Psoas muscle (tissue), 8 donors: ENCODE results near the gene FAR1. TPM values are rescaled to one million over a fixed set of nuclear protein-coding genes. Genes with fewer than 3 reads are reported as not detected.

Experiments
- ATAC-seq, 4 donors: fragments of 200-7000 bp; cut with Tn5 transposase; one replicate each; pipeline ENCODE4 v1.9.1; 2020; ENCODE audit warnings: moderate library complexity in 3 of 4, mild to moderate bottlenecking in 2 of 4
- DNase-seq, 2 donors: peaks; one replicate each; pipeline ENCODE4 v3.0.0-alpha.2; 2020
- H3K27ac ChIP-seq: fragments of 200-600 bp; one replicate; pipeline ENCODE4 v1.8.0; 2022
- H3K27me3 ChIP-seq, 3 donors: fragments of 200-600 bp in 1 of 3; one replicate each; pipeline versions ENCODE4 v1.6.1 to v1.8.0; 2013 to 2022; ENCODE audit warnings: low read length in 2 of 3, mild to moderate bottlenecking in 2 of 3, moderate library complexity in 1 of 3; ENCODE audit not compliant: insufficient read depth in 3 of 3
- H3K36me3 ChIP-seq, 2 donors: fragments of 200-600 bp in 1 of 2; one replicate each; pipeline versions ENCODE4 v1.6.1 to v1.8.0; 2013 to 2022; ENCODE audit warnings: low read depth in 1 of 2, mild to moderate bottlenecking in 1 of 2, moderate library complexity in 1 of 2; ENCODE audit not compliant: insufficient read depth in 1 of 2
- H3K4me1 ChIP-seq: fragments of 200-600 bp; one replicate; pipeline ENCODE4 v1.8.0; 2022
- H3K4me3 ChIP-seq: fragments of 200-600 bp; one replicate; pipeline ENCODE4 v1.8.0; 2022; ENCODE audit warnings: mild to moderate bottlenecking
- H3K9me3 ChIP-seq: fragments of 200-600 bp; one replicate; pipeline ENCODE4 v1.8.0; 2022
- CTCF ChIP-seq: fragments of 200-600 bp; IDR thresholded peaks from one replicate; pipeline ENCODE4 v1.8.0; 2022; ENCODE audit warnings: antibody characterized with exemption
- WGBS, 3 donors: extraction: QIAGEN DNeasy Blood & Tissue Kit; methylation state at CpG; one replicate each; pipeline versions ENCODE4 v1.1.6 to v1.1.7; 2013; 5-methylcytosine and 5-hydroxymethylcytosine counted together
- intact Hi-C, 2 donors: fragments of 100-400 bp; cut with DNase I; formaldehyde crosslinking; loops; one replicate each; pipeline versions ENCODE4 v1.11.0 to v1.14.2; 2022
- polyA plus RNA-seq, 3 donors: library from polyadenylated mRNA; stranded (reverse); fragments of 200-250 nt; gene quantifications; one replicate each; pipeline ENCODE4 v1.2.3, GENCODE V29; 2013
- total RNA-seq, 4 donors: library from RNA; stranded (reverse); fragmentation: NEBNext Ultra II Directional in 2 of 4; extraction: Animal tissue kit (Norgen Biotek cat#: 25700) in 2 of 4; gene quantifications; one replicate each; pipeline versions ENCODE4 v1.2.1 to v1.2.4, GENCODE V29; 2021 to 2023
- donor health status: healthy with polysubstance abuse.
- donor health status: DM: no; HTN: no; CAD: no; lungs with moderate emphysema.
- donor health status: Bipolar disorder and iron deficiency.
- donor health status: healthy.
- donor health status: DM: yes; HTN: yes; CAD: no.
- donor health status: DM: no; HTN: no; CAD: no.
- donor health status: DM: no; HTN: no; CAD: no.
- donor health status: DM: yes; HTN: yes; CAD: no.

FAR1 gene
- total and polyA plus RNA-seq, 7 donors: 10.2 to 35.4 (median 23.8) TPM

GRCh38 chr11:13759050-13759449 is 90.6 kb downstream of the FAR1 start:
- 86 to 87% (median 87%) methylated on average over 9 of the region's 9 CpGs for WGBS, 3 donors
- ATAC-seq (no peak), DNase-seq (no peak)
- intact Hi-C loops: no loop called here
- TF ChIP-seq CTCF: no peak
- Histone ChIP-seq H3K27me3 (no peaks in the 10 kb centered on the region), H3K4me1 (no peaks in the 10 kb centered on the region), H3K27ac (no peak overlapping the region), H3K9me3 (no peaks in the 10 kb centered on the region), H3K36me3 (no peaks in the 10 kb centered on the region), H3K4me3 (no peak overlapping the region)

- Histone ChIP-seq H3K27me3 (no peaks in the 10 kb centered on the region), H3K9me3 (no peaks in the 10 kb centered on the region), H3K36me3 (no peaks in the 10 kb centered on the region), H3K27ac (no peak overlapping the region), H3K4me1 (no peaks in the 10 kb centered on the region), H3K4me3 (no peak overlapping the region)
- DNase-seq (no peak), ATAC-seq (no peak)
- 74 to 82% (median 79%) methylated on average over 3 of the region's 3 CpGs for WGBS, 3 donors
- intact Hi-C loops: no loop called here
- TF ChIP-seq CTCF: no peak
Measured at GRCh38 chr11:13760115-13760514, 91.6 kb downstream of the FAR1 start.

GRCh38 chr11:13761250-13761649 is 92.8 kb downstream of the FAR1 start:
- H3K9me3 ChIP-seq: no peaks in the 10 kb centered on the region
- H3K27me3 ChIP-seq: no peaks in the 10 kb centered on the region
- WGBS, 3 donors: 76 to 82% (median 78%) methylated on average over 2 of the region's 2 CpGs
- no peak overlapping the region for H3K4me3 ChIP-seq
- intact Hi-C loops: no loop called here
- no peak for TF ChIP-seq CTCF
- DNase-seq (no peak), ATAC-seq (no peak)
- no peak overlapping the region for H3K27ac ChIP-seq
- no peaks in the 10 kb centered on the region for H3K36me3 ChIP-seq
- H3K4me1 ChIP-seq: no peaks in the 10 kb centered on the region

- H3K36me3 ChIP-seq: no peaks in the 10 kb centered on the region
- H3K27ac ChIP-seq: no peak overlapping the region
- DNase-seq: no peak
- no peaks in the 10 kb centered on the region for H3K9me3 ChIP-seq
- no peaks in the 10 kb centered on the region for H3K27me3 ChIP-seq
- no peak for TF ChIP-seq CTCF
- 49 to 56% (median 49%) methylated on average over 2 of the region's 2 CpGs for WGBS, 3 donors
- ATAC-seq: no peak
- H3K4me1 ChIP-seq: no peaks in the 10 kb centered on the region
- no peak overlapping the region for H3K4me3 ChIP-seq
- intact Hi-C loops: no loop called here
Measured at GRCh38 chr11:13761716-13762115, 93.2 kb downstream of the FAR1 start.

GRCh38 chr11:13762718-13763117 is 94.2 kb downstream of the FAR1 start:
- H3K36me3 ChIP-seq: no peaks in the 10 kb centered on the region
- WGBS, 3 donors: 66 to 75% (median 68%) methylated on average over 4 of the region's 4 CpGs
- no peak overlapping the region for H3K27ac ChIP-seq
- no peaks in the 10 kb centered on the region for H3K4me1 ChIP-seq
- TF ChIP-seq CTCF: no peak
- no peak overlapping the region for H3K4me3 ChIP-seq
- no peak for ATAC-seq
- intact Hi-C loops: no loop called here
- DNase-seq: no peak
- H3K9me3 ChIP-seq: no peaks in the 10 kb centered on the region
- no peaks in the 10 kb centered on the region for H3K27me3 ChIP-seq
